Spleen (tissue), 7 donors: ENCODE measurements around the gene SOST.

ENCODE experiments used
- POLR2A ChIP-seq, 3 donors: fragments of 450-650 bp; IDR thresholded peaks; one replicate each; pipeline ENCODE4 v1.5.1; 2017; ENCODE audit warnings: antibody characterized with exemption in 3 of 3, mild to moderate bottlenecking in 1 of 3
- TF ChIP-seq, protein P1 (sequence below), 11 experiments: fragments of 200-600 bp in 7 of 11; fragments of 450-650 bp in 4 of 11; sonication (generic) in 4 of 11; IDR thresholded peaks in 8 of 11; conservative IDR thresholded peaks in 3 of 11; 1 replicate in 7 of 11; 2 replicates in 4 of 11; pipeline versions ENCODE4 v1.4.0 to v1.8.0; 2016 to 2021; ENCODE audit warnings: antibody characterized with exemption in 11 of 11, inconsistent platforms in 4 of 11, mild to moderate bottlenecking in 1 of 11
- donor health status: DM: no; HTN: no; CAD: no; lungs with moderate emphysema.
- donor health status: DM: no; HTN: no; CAD: no.
- donor health status: DM: no; HTN: no; CAD: no.

DNA sequence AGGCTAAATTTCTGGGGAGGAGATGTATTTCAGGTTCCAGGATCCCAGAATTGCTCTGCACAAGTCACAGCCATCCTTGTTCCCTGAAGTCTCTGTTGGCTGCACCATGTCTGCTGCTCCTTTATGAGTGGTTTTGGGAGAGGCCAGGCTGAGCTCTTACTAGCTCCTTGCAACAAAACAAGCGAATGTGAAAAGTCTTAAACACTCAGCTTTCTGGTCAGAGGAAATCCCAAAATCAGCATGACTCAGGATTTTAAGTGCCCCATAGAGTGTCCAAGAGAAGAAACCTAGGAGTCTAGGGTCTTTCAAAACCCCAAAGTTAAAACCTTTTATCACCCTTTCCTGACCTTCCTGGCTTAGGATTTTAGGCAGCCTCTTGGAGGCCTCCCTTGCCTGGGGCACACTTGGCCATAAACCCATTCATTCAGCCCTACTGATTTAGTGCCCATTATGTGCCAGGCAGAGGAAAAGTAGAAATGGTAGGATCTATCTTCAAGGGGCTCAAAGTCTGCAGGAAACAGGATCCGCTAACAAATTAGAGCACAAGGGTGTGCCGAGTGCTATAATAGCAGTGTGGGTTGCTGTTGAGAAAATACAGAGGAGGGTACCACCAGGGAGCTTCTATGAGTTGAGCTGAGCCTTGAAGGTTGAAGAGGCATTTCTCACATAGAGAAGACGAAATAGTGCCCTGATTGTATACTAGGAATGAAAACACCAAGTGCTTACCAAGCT is 36.9 kb downstream of the SOST start:
- TF ChIP-seq, protein P1, sequence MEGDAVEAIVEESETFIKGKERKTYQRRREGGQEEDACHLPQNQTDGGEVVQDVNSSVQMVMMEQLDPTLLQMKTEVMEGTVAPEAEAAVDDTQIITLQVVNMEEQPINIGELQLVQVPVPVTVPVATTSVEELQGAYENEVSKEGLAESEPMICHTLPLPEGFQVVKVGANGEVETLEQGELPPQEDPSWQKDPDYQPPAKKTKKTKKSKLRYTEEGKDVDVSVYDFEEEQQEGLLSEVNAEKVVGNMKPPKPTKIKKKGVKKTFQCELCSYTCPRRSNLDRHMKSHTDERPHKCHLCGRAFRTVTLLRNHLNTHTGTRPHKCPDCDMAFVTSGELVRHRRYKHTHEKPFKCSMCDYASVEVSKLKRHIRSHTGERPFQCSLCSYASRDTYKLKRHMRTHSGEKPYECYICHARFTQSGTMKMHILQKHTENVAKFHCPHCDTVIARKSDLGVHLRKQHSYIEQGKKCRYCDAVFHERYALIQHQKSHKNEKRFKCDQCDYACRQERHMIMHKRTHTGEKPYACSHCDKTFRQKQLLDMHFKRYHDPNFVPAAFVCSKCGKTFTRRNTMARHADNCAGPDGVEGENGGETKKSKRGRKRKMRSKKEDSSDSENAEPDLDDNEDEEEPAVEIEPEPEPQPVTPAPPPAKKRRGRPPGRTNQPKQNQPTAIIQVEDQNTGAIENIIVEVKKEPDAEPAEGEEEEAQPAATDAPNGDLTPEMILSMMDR (IDR thresholded peaks at IDR 0.05 in 8 of 11, conservative IDR thresholded peaks at IDR 0.05 in 3 of 11): no peak
- no peak for TF ChIP-seq POLR2A (IDR thresholded peaks at IDR 0.05)
